ENCODE data around the gene TMEM273.

The TMEM273 gene

GRCh38 chr10:49184642-49185111 lies 3.5 kb downstream of the TMEM273 start:
- TF ChIP-seq, protein P1, sequence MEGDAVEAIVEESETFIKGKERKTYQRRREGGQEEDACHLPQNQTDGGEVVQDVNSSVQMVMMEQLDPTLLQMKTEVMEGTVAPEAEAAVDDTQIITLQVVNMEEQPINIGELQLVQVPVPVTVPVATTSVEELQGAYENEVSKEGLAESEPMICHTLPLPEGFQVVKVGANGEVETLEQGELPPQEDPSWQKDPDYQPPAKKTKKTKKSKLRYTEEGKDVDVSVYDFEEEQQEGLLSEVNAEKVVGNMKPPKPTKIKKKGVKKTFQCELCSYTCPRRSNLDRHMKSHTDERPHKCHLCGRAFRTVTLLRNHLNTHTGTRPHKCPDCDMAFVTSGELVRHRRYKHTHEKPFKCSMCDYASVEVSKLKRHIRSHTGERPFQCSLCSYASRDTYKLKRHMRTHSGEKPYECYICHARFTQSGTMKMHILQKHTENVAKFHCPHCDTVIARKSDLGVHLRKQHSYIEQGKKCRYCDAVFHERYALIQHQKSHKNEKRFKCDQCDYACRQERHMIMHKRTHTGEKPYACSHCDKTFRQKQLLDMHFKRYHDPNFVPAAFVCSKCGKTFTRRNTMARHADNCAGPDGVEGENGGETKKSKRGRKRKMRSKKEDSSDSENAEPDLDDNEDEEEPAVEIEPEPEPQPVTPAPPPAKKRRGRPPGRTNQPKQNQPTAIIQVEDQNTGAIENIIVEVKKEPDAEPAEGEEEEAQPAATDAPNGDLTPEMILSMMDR (IDR thresholded peaks at IDR 0.05; ENCODE audit: control insufficient read depth, insufficient read depth, low read depth, low read length, missing control alignments) = no peak
- DNase-seq (ENCODE audit: low read depth) = no peak
- no peak overlapping the region for H3K4me3 ChIP-seq (ENCODE audit: control insufficient read depth, low read depth, low read length)

- TF ChIP-seq, protein P1 (IDR thresholded peaks at IDR 0.05; ENCODE audit: control insufficient read depth, insufficient read depth, low read depth, low read length, missing control alignments) = no peak
- no peak for DNase-seq (ENCODE audit: low read depth)
- no peak overlapping the region for H3K4me3 ChIP-seq (ENCODE audit: control insufficient read depth, low read depth, low read length)
These were observed 4.3 kb downstream of the TMEM273 start for GRCh38 chr10:49183596-49184542.

DNA sequence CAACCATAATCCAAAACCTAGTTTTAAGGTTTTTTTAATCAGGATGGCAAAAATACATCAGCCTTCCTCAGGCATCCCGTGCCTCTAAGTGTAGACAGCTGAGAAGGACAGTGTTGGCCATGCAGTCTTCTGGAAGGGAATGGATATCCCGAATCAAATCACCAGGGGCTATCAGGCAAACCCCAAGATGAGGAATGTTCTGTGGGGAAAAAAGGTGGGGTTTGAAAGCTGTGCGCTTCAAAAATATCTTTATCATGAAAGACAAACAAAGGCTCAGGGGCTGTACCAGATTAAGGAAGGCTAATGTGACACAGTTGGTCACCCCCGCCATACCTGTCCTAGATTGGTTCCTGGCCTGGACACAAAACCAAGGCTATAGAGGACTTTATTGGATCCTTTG lies 5.4 kb downstream of the TMEM273 start:
- TF ChIP-seq, protein P1 (IDR thresholded peaks at IDR 0.05; ENCODE audit: control insufficient read depth, insufficient read depth, low read depth, low read length, missing control alignments) = no peak
- DNase-seq (ENCODE audit: low read depth) = no peak
- H3K4me3 ChIP-seq (ENCODE audit: control insufficient read depth, low read depth, low read length) = no peak overlapping the region

GRCh38 chr10:49180444-49180860 lies 7.7 kb downstream of the TMEM273 start:
- DNase-seq (ENCODE audit: low read depth) = no peak

DNA sequence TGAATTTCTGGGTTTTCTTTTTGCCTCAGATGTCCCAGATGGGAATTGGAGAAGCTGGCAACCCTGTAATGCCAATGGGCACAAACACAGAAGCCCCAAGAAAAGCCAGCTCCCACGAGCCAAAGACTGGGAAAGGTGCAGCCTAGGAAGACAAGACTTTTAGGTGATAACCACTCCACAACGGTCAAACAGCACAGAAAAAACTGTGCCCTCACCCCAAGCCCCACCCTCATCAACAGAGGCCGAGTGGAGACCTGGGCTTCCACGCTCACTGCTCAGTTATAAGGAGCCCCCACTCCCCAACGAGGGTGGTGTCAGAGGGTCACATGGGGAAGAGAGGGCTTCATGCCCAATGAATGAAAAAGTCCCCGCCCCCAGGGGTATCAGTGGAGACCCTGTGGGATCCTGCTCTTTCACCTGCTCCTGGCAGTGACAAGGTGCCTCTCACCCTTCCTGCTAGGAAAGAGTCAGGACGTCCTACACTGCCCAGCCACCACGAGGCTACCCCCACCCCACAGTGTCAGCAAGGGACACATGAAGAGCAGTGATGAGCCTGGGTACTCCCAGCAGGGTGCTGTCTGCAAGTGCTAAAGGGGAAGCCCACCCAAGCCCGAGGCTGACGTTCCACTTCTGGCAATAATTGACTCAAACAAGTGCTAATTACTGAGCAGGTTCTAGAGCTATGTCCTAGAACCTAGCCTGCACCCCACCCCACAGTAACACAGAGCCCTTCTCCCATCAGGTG lies 8.3 kb downstream of the TMEM273 start:
- DNase-seq (ENCODE audit: low read depth) = no peak
- TF ChIP-seq, protein P1 (IDR thresholded peaks at IDR 0.05; ENCODE audit: control insufficient read depth, insufficient read depth, low read depth, low read length, missing control alignments) = no peak
- H3K4me3 ChIP-seq (ENCODE audit: control insufficient read depth, low read depth, low read length) = no peak overlapping the region

More at GRCh38 chr10:49180444-49180860, 7.7 kb downstream of the TMEM273 start:
- TF ChIP-seq, protein P1 (IDR thresholded peaks at IDR 0.05; ENCODE audit: control insufficient read depth, insufficient read depth, low read depth, low read length, missing control alignments) = no peak
- no peak overlapping the region for H3K4me3 ChIP-seq (ENCODE audit: control insufficient read depth, low read depth, low read length)
